Skeletal muscle tissue (tissue), 4 donors: Measurements from ENCODE around the gene AJUBA. TPM values are rescaled to one million over a fixed set of nuclear protein-coding genes. Genes with fewer than 3 reads are reported as not detected.

Experiments
- H3K27ac ChIP-seq: one replicate; pipeline ENCODE4 v1.7.0; 2013; ENCODE audit warnings: mild to moderate bottlenecking, low read depth, low read length, inconsistent platforms
- H3K27me3 ChIP-seq, 3 donors: one replicate each; pipeline ENCODE4 v1.7.0; 2013; ENCODE audit warnings: low read length in 3 of 3; ENCODE audit not compliant: control insufficient read depth in 3 of 3, insufficient read depth in 3 of 3
- H3K36me3 ChIP-seq, 3 donors: one replicate each; pipeline ENCODE4 v1.7.0; 2013; ENCODE audit warnings: low read length in 3 of 3; ENCODE audit not compliant: control insufficient read depth in 3 of 3, insufficient read depth in 3 of 3
- H3K4me1 ChIP-seq, 3 donors: one replicate each; pipeline ENCODE4 v1.7.0; 2013; ENCODE audit warnings: low read length in 3 of 3, mild to moderate bottlenecking in 3 of 3; ENCODE audit not compliant: control insufficient read depth in 3 of 3, insufficient read depth in 3 of 3
- H3K4me3 ChIP-seq, 3 donors: one replicate each; pipeline ENCODE4 v1.7.0; 2013; ENCODE audit warnings: low read length in 3 of 3
- H3K9ac ChIP-seq, 3 donors: one replicate each; pipeline ENCODE4 v1.7.0; 2013; ENCODE audit warnings: low read length in 3 of 3, mild to moderate bottlenecking in 3 of 3, moderate library complexity in 2 of 3, low read depth in 1 of 3
- H3K9me3 ChIP-seq, 3 donors: one replicate each; pipeline ENCODE4 v1.7.0; 2013; ENCODE audit warnings: low read length in 3 of 3; ENCODE audit not compliant: control insufficient read depth in 3 of 3
- total RNA-seq: library from RNA; depleted of rRNA; stranded (reverse); fragments of >200 nt; gene quantifications from one replicate; pipeline ENCODE4 v1.2.3, GENCODE V29; 2014
- donor health status: Osteomylitis.

The AJUBA gene
- total RNA-seq, 1 donor from 2014 or later, result 77.8 TPM

DNA sequence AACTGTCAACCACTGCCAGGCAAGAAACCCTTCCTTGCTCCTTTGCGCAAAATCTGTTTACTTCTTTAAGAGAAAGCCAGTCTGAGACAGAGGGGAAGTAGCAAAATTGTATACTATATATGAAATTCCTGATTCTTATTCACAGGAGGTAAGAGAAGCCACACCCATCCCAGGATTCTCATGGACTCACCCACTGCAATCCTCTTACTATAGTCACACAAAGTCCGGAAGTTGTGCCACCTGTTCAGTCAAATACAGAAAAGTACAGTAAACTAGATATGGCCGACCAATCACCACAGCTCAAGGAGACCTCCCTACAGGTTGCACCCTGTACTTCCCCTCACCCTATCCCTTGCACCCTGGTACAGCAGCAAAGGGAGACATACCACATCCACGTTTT, 56.0 kb downstream of the AJUBA start:
- H3K9me3 ChIP-seq, result no peaks in the 10 kb centered on the region
- no peak overlapping the region for H3K27ac ChIP-seq
- no peak overlapping the region for H3K4me3 ChIP-seq
- H3K4me1 ChIP-seq, result peaks cover 17 to 24% (median 21%) of the 10 kb centered on the region in 3 donors
- no peaks in the 10 kb centered on the region for H3K27me3 ChIP-seq
- H3K36me3 ChIP-seq, result peaks cover 34 to 44% (median 43%) of the 10 kb centered on the region in 3 donors
- H3K9ac ChIP-seq, result no peak overlapping the region

DNA sequence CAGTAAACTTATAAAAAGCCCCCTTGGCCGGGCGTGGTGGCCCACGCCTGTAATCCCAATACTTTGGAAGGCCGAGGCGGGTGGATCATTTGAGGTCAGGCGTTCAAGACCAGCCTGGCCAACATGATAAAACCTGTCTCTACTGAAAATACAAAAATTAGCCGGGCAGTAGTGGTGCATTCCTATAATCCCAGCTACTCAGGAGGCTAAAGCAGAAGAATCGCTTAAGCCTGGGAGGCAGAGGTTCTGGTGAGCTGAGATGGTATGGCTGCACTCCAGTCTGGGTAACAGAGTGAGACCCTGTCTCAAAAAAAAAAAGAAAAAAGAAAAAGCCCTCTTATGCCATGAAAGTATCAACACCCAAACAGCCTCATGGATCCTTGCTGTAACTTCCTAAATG, 56.8 kb downstream of the AJUBA start:
- H3K27me3 ChIP-seq, result no peaks in the 10 kb centered on the region
- H3K4me1 ChIP-seq, result peaks cover 16 to 23% (median 20%) of the 10 kb centered on the region in 3 donors
- H3K9ac ChIP-seq, result no peak overlapping the region
- H3K36me3 ChIP-seq, result peaks cover 41 to 52% (median 51%) of the 10 kb centered on the region in 3 donors
- no peak overlapping the region for H3K4me3 ChIP-seq
- H3K27ac ChIP-seq, result no peak overlapping the region
- H3K9me3 ChIP-seq, result no peaks in the 10 kb centered on the region

- H3K4me3 ChIP-seq, result no peak overlapping the region
- H3K27ac ChIP-seq, result no peak overlapping the region
- H3K4me1 ChIP-seq, result peaks cover 10 to 21% (median 11%) of the 10 kb centered on the region in 3 donors
- H3K9ac ChIP-seq, result no peak overlapping the region
- peaks cover 44 to 56% (median 55%) of the 10 kb centered on the region in 3 donors for H3K36me3 ChIP-seq
- H3K27me3 ChIP-seq, result no peaks in the 10 kb centered on the region
- no peaks in the 10 kb centered on the region for H3K9me3 ChIP-seq
Measured at GRCh38 chr14:22923746-22924145, 58.6 kb downstream of the AJUBA start.

DNA sequence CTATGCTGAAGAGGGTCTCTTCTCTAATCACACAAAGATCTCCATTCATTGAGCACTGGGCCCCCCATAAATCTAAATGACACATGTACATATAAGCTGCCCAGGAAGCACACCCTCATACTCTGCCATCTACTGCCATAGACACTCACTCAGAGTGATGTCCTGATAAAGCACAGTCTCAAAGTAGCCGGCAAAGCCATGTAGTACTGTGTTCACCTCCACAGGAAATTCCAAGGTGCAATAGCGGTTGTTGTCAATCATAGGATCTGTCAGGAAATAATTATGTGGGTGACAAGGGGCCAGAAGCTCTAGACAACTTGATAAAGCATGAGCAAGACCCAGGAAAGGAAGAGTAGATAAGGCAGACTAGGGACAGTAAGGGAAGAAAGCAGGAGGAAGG, 60.1 kb downstream of the AJUBA start:
- no peaks in the 10 kb centered on the region for H3K27me3 ChIP-seq
- H3K4me3 ChIP-seq, result no peak overlapping the region
- no peak overlapping the region for H3K27ac ChIP-seq
- H3K9me3 ChIP-seq, result no peaks in the 10 kb centered on the region
- peaks cover 43 to 54% (median 53%) of the 10 kb centered on the region in 3 donors for H3K36me3 ChIP-seq
- H3K4me1 ChIP-seq, result peaks cover 4 to 13% (median 9%) of the 10 kb centered on the region in 3 donors
- H3K9ac ChIP-seq, result no peak overlapping the region

Other genes with a start within 250 kb of the AJUBA start
- 79.9 TPM for gene OXA1L, start 215.9 kb downstream of the AJUBA start, total RNA-seq
- gene SLC7A7, start 167.1 kb downstream of the AJUBA start, total RNA-seq, result 15.1 TPM
- gene MRPL52, start 152.7 kb downstream of the AJUBA start, total RNA-seq, result 16.7 TPM
- 96.0 TPM for gene MMP14, start 146.0 kb downstream of the AJUBA start, total RNA-seq
- 11.0 TPM for gene LRP10, start 110.8 kb downstream of the AJUBA start, total RNA-seq
- under 0.01 TPM for gene REM2, start 99.3 kb downstream of the AJUBA start, total RNA-seq
- 66.8 TPM for gene RBM23, start 63.4 kb downstream of the AJUBA start, total RNA-seq
- 60.0 TPM for gene PRMT5, start 53.2 kb downstream of the AJUBA start, total RNA-seq
- 53.2 TPM for gene HAUS4, start 25.5 kb downstream of the AJUBA start, total RNA-seq
- 9.9 TPM for gene C14orf93, start 27.6 kb upstream of the AJUBA start, total RNA-seq
- gene PSMB5, start 52.3 kb upstream of the AJUBA start, total RNA-seq, result 183 TPM
- not detected for gene PSMB11, start 59.7 kb upstream of the AJUBA start, total RNA-seq
- 1.6 TPM for gene CDH24, start 75.0 kb upstream of the AJUBA start, total RNA-seq
- 62.1 TPM for gene ACIN1, start 112.6 kb upstream of the AJUBA start, total RNA-seq
- 24.5 TPM for gene C14orf119, start 113.0 kb upstream of the AJUBA start, total RNA-seq
- gene CIROP, start 122.4 kb upstream of the AJUBA start, total RNA-seq, result not detected
- under 0.01 TPM for gene CEBPE, start 136.7 kb upstream of the AJUBA start, total RNA-seq
- 4.7 TPM for gene SLC7A8, start 201.1 kb upstream of the AJUBA start, total RNA-seq